Esophagus squamous epithelium (tissue), 4 donors: Measurements from ENCODE around the gene MRPS23.

Experiments used
- CTCF ChIP-seq, 6 experiments: fragments of 450-650 bp in 4 of 6; fragments of 200-600 bp in 2 of 6; sonication (generic) in 2 of 6; IDR thresholded peaks; one replicate each; pipeline ENCODE4 v1.5.1; 2016 to 2019; ENCODE audit warnings: antibody characterized with exemption in 6 of 6, mild to moderate bottlenecking in 4 of 6, moderate library complexity in 4 of 6
- POLR2A ChIP-seq, 4 donors: fragments of 450-650 bp; IDR thresholded peaks; one replicate each; pipeline ENCODE4 v1.6.1; 2017; ENCODE audit warnings: antibody characterized with exemption in 4 of 4, mild to moderate bottlenecking in 4 of 4, moderate library complexity in 3 of 4

GRCh38 chr17:57833179-57833939, 16.5 kb downstream of the MRPS23 start:
- TF ChIP-seq CTCF (IDR thresholded peaks at IDR 0.05) (peak; percentile 77 to 88 (median 82)), POLR2A (IDR thresholded peaks at IDR 0.05) (no peak)
